ENCODE measurements around the gene VSX1.

Gene VSX1
- total RNA-seq, result 0 reads per million in 3 donors

- Histone ChIP-seq H3K27me3 (replicated peaks; ENCODE audit: control insufficient read depth, insufficient read depth, low read length, poor library complexity, severe bottlenecking) (peaks cover 55% of the 10 kb centered on the region), H3K4me1 (ENCODE audit: control insufficient read depth, insufficient read depth, low read length, poor library complexity, severe bottlenecking) (peaks cover 37% of the 10 kb centered on the region), H3K4me3 (ENCODE audit: insufficient read depth, low read depth, low read length, poor library complexity, severe bottlenecking) (no peak within 1 kb of the TSS), H3K36me3 (ENCODE audit: control insufficient read depth, insufficient read depth, low read length) (no peaks in the 10 kb centered on the region), H3K9me3 (ENCODE audit: control insufficient read depth, low read length) (no peaks in the 10 kb centered on the region), H3K27ac (ENCODE audit: insufficient read depth, low read length, poor library complexity, severe bottlenecking) (no peak within 1 kb of the TSS)
- no peak for DNase-seq
Measured at GRCh38 chr20:25081730-25082497, at the start of gene VSX1. Gene VSX1, minus strand, starts transcription at chr20:25082141. Its CDS starts 45 bp downstream, at chr20:25082096.

GRCh38 chr20:25129908-25130307 is 48.0 kb upstream of the VSX1 start:
- Histone ChIP-seq H3K27me3 (replicated peaks; ENCODE audit: control insufficient read depth, insufficient read depth, low read length, poor library complexity, severe bottlenecking) (no peaks in the 10 kb centered on the region), H3K4me1 (ENCODE audit: control insufficient read depth, insufficient read depth, low read length, poor library complexity, severe bottlenecking) (no peaks in the 10 kb centered on the region), H3K4me3 (ENCODE audit: insufficient read depth, low read depth, low read length, poor library complexity, severe bottlenecking) (no peak overlapping the region), H3K9me3 (ENCODE audit: control insufficient read depth, low read length) (no peaks in the 10 kb centered on the region), H3K36me3 (ENCODE audit: control insufficient read depth, insufficient read depth, low read length) (no peaks in the 10 kb centered on the region), H3K27ac (ENCODE audit: insufficient read depth, low read length, poor library complexity, severe bottlenecking) (no peak overlapping the region)
- DNase-seq, result no peak

GRCh38 chr20:25129428-25129827 is 47.5 kb upstream of the VSX1 start:
- Histone ChIP-seq H3K9me3 (ENCODE audit: control insufficient read depth, low read length) (no peaks in the 10 kb centered on the region), H3K36me3 (ENCODE audit: control insufficient read depth, insufficient read depth, low read length) (no peaks in the 10 kb centered on the region), H3K4me3 (ENCODE audit: insufficient read depth, low read depth, low read length, poor library complexity, severe bottlenecking) (no peak overlapping the region), H3K4me1 (ENCODE audit: control insufficient read depth, insufficient read depth, low read length, poor library complexity, severe bottlenecking) (no peaks in the 10 kb centered on the region), H3K27me3 (replicated peaks; ENCODE audit: control insufficient read depth, insufficient read depth, low read length, poor library complexity, severe bottlenecking) (no peaks in the 10 kb centered on the region), H3K27ac (ENCODE audit: insufficient read depth, low read length, poor library complexity, severe bottlenecking) (no peak overlapping the region)
- no peak for DNase-seq

- no peak overlapping the region for H3K27ac ChIP-seq (ENCODE audit: insufficient read depth, low read length, poor library complexity, severe bottlenecking)
- DNase-seq, result no peak
- no peaks in the 10 kb centered on the region for H3K27me3 ChIP-seq (replicated peaks; ENCODE audit: control insufficient read depth, insufficient read depth, low read length, poor library complexity, severe bottlenecking)
- no peaks in the 10 kb centered on the region for H3K36me3 ChIP-seq (ENCODE audit: control insufficient read depth, insufficient read depth, low read length)
- no peak overlapping the region for H3K4me3 ChIP-seq (ENCODE audit: insufficient read depth, low read depth, low read length, poor library complexity, severe bottlenecking)
- H3K4me1 ChIP-seq (ENCODE audit: control insufficient read depth, insufficient read depth, low read length, poor library complexity, severe bottlenecking), result no peaks in the 10 kb centered on the region
- H3K9me3 ChIP-seq (ENCODE audit: control insufficient read depth, low read length), result no peaks in the 10 kb centered on the region
Measured at GRCh38 chr20:25128649-25129048, 46.7 kb upstream of the VSX1 start.

- Histone ChIP-seq H3K36me3 (ENCODE audit: control insufficient read depth, insufficient read depth, low read length) (no peaks in the 10 kb centered on the region), H3K4me3 (ENCODE audit: insufficient read depth, low read depth, low read length, poor library complexity, severe bottlenecking) (no peak overlapping the region), H3K9me3 (ENCODE audit: control insufficient read depth, low read length) (no peaks in the 10 kb centered on the region), H3K27ac (ENCODE audit: insufficient read depth, low read length, poor library complexity, severe bottlenecking) (no peak overlapping the region), H3K4me1 (ENCODE audit: control insufficient read depth, insufficient read depth, low read length, poor library complexity, severe bottlenecking) (no peaks in the 10 kb centered on the region), H3K27me3 (replicated peaks; ENCODE audit: control insufficient read depth, insufficient read depth, low read length, poor library complexity, severe bottlenecking) (no peaks in the 10 kb centered on the region)
- no peak for DNase-seq
Measured at GRCh38 chr20:25127761-25128537, 46.0 kb upstream of the VSX1 start.

GRCh38 chr20:25126204-25127029 is 44.5 kb upstream of the VSX1 start:
- Histone ChIP-seq H3K27ac (ENCODE audit: insufficient read depth, low read length, poor library complexity, severe bottlenecking) (no peak overlapping the region), H3K4me1 (ENCODE audit: control insufficient read depth, insufficient read depth, low read length, poor library complexity, severe bottlenecking) (no peaks in the 10 kb centered on the region), H3K4me3 (ENCODE audit: insufficient read depth, low read depth, low read length, poor library complexity, severe bottlenecking) (no peak overlapping the region), H3K36me3 (ENCODE audit: control insufficient read depth, insufficient read depth, low read length) (no peaks in the 10 kb centered on the region), H3K27me3 (replicated peaks; ENCODE audit: control insufficient read depth, insufficient read depth, low read length, poor library complexity, severe bottlenecking) (no peaks in the 10 kb centered on the region), H3K9me3 (ENCODE audit: control insufficient read depth, low read length) (no peaks in the 10 kb centered on the region)
- no peak for DNase-seq

- H3K27me3 ChIP-seq (replicated peaks; ENCODE audit: control insufficient read depth, insufficient read depth, low read length, poor library complexity, severe bottlenecking), result no peaks in the 10 kb centered on the region
- no peak overlapping the region for H3K27ac ChIP-seq (ENCODE audit: insufficient read depth, low read length, poor library complexity, severe bottlenecking)
- no peak overlapping the region for H3K4me3 ChIP-seq (ENCODE audit: insufficient read depth, low read depth, low read length, poor library complexity, severe bottlenecking)
- no peaks in the 10 kb centered on the region for H3K36me3 ChIP-seq (ENCODE audit: control insufficient read depth, insufficient read depth, low read length)
- DNase-seq, result no peak
- H3K4me1 ChIP-seq (ENCODE audit: control insufficient read depth, insufficient read depth, low read length, poor library complexity, severe bottlenecking), result no peaks in the 10 kb centered on the region
- no peaks in the 10 kb centered on the region for H3K9me3 ChIP-seq (ENCODE audit: control insufficient read depth, low read length)
Measured at GRCh38 chr20:25125636-25126035, 43.7 kb upstream of the VSX1 start.

- no peaks in the 10 kb centered on the region for H3K36me3 ChIP-seq (ENCODE audit: control insufficient read depth, insufficient read depth, low read length)
- H3K27ac ChIP-seq (ENCODE audit: insufficient read depth, low read length, poor library complexity, severe bottlenecking), result no peak overlapping the region
Measured at GRCh38 chr20:25120920-25121319, 39.0 kb upstream of the VSX1 start.

GRCh38 chr20:25120457-25120856 is 38.5 kb upstream of the VSX1 start:
- H3K36me3 ChIP-seq (ENCODE audit: control insufficient read depth, insufficient read depth, low read length), result no peaks in the 10 kb centered on the region
- no peak for DNase-seq
- H3K27me3 ChIP-seq (replicated peaks; ENCODE audit: control insufficient read depth, insufficient read depth, low read length, poor library complexity, severe bottlenecking), result no peaks in the 10 kb centered on the region
- H3K9me3 ChIP-seq (ENCODE audit: control insufficient read depth, low read length), result no peaks in the 10 kb centered on the region
- H3K4me1 ChIP-seq (ENCODE audit: control insufficient read depth, insufficient read depth, low read length, poor library complexity, severe bottlenecking), result no peaks in the 10 kb centered on the region
- no peak overlapping the region for H3K27ac ChIP-seq (ENCODE audit: insufficient read depth, low read length, poor library complexity, severe bottlenecking)
- no peak overlapping the region for H3K4me3 ChIP-seq (ENCODE audit: insufficient read depth, low read depth, low read length, poor library complexity, severe bottlenecking)

More at GRCh38 chr20:25120920-25121319, 39.0 kb upstream of the VSX1 start:
- Histone ChIP-seq H3K4me1 (ENCODE audit: control insufficient read depth, insufficient read depth, low read length, poor library complexity, severe bottlenecking) (no peaks in the 10 kb centered on the region), H3K4me3 (ENCODE audit: insufficient read depth, low read depth, low read length, poor library complexity, severe bottlenecking) (no peak overlapping the region), H3K27me3 (replicated peaks; ENCODE audit: control insufficient read depth, insufficient read depth, low read length, poor library complexity, severe bottlenecking) (no peaks in the 10 kb centered on the region), H3K9me3 (ENCODE audit: control insufficient read depth, low read length) (no peaks in the 10 kb centered on the region)
- no peak for DNase-seq
